Muscle of arm (tissue), 14 donors: Measurements from ENCODE around the gene SOCS6. TPM values are rescaled to one million over a fixed set of nuclear protein-coding genes. Genes with fewer than 3 reads are reported as not detected.
"Not testable (repeated sequence)": the region's sequence is repeated elsewhere in the genome, so short reads cannot be mapped to it uniquely, and the experiment has no call there.

Source experiments
- DNase-seq: peaks from one replicate; pipeline ENCODE4 v3.0.0-alpha.2; 2013
- long read RNA-seq, 11 donors: transcript quantifications; one replicate each; lab custom pipeline, GENCODE V29; 2026
- polyA plus RNA-seq, 12 donors: library from polyadenylated mRNA; unstranded; fragments of 120-200 nt; gene quantifications; one replicate each; pipeline ENCODE4 v1.2.1, GENCODE V29; 2013; ENCODE audit not compliant: insufficient read length in 12 of 12

Gene SOCS6
- polyA plus RNA-seq, result 10 to 100 TPM in 11 of 12 donors, not detected in 1; 16.4 to 23.3 (median 18.6) TPM
- long read RNA-seq, donor 1, full-length matches to known transcripts, result 15 of 15 reads
- long read RNA-seq, donor 1, partial matches to known transcripts, result 0 of 15 reads
- long read RNA-seq, donor 1, other reads (novel, unspliced or antisense), result 0 of 15 reads
- long read RNA-seq, donor 2, full-length matches to known transcripts, result 6 of 6 reads
- long read RNA-seq, donor 2, partial matches to known transcripts, result 0 of 6 reads
- long read RNA-seq, donor 2, other reads (novel, unspliced or antisense), result 0 of 6 reads
- long read RNA-seq, donor 3, full-length matches to known transcripts, result 2 of 2 reads
- long read RNA-seq, donor 3, partial matches to known transcripts, result 0 of 2 reads
- long read RNA-seq, donor 3, other reads (novel, unspliced or antisense), result 0 of 2 reads
- long read RNA-seq, donor 4, full-length matches to known transcripts, result 7 of 7 reads
- long read RNA-seq, donor 4, partial matches to known transcripts, result 0 of 7 reads
- long read RNA-seq, donor 4, other reads (novel, unspliced or antisense), result 0 of 7 reads
- long read RNA-seq, donor 5, full-length matches to known transcripts, result 5 of 5 reads
- long read RNA-seq, donor 5, partial matches to known transcripts, result 0 of 5 reads
- long read RNA-seq, donor 5, other reads (novel, unspliced or antisense), result 0 of 5 reads
- long read RNA-seq, donor 6, full-length matches to known transcripts, result 3 of 3 reads
- long read RNA-seq, donor 6, partial matches to known transcripts, result 0 of 3 reads
- long read RNA-seq, donor 6, other reads (novel, unspliced or antisense), result 0 of 3 reads
- long read RNA-seq, donor 7, full-length matches to known transcripts, result 2 of 2 reads
- long read RNA-seq, donor 7, partial matches to known transcripts, result 0 of 2 reads
- long read RNA-seq, donor 7, other reads (novel, unspliced or antisense), result 0 of 2 reads
- long read RNA-seq, donor 8, full-length matches to known transcripts, result 7 of 7 reads
- long read RNA-seq, donor 8, partial matches to known transcripts, result 0 of 7 reads
- long read RNA-seq, donor 8, other reads (novel, unspliced or antisense), result 0 of 7 reads
- long read RNA-seq, donor 9, full-length matches to known transcripts, result 1 of 1 reads
- long read RNA-seq, donor 9, partial matches to known transcripts, result 0 of 1 reads
- long read RNA-seq, donor 9, other reads (novel, unspliced or antisense), result 0 of 1 reads
- long read RNA-seq, donor 10, full-length matches to known transcripts, result 6 of 6 reads
- long read RNA-seq, donor 10, partial matches to known transcripts, result 0 of 6 reads
- long read RNA-seq, donor 10, other reads (novel, unspliced or antisense), result 0 of 6 reads
- long read RNA-seq, donor 11, full-length matches to known transcripts, result 4 of 4 reads
- long read RNA-seq, donor 11, partial matches to known transcripts, result 0 of 4 reads
- long read RNA-seq, donor 11, other reads (novel, unspliced or antisense), result 0 of 4 reads

- peak; percentile 63 for DNase-seq
Measured at GRCh38 chr18:70288851-70289328, at the start of gene SOCS6. SOCS6 (plus strand) TSS chr18:70289045; CDS start chr18:70324669, 35,624 bp downstream.

GRCh38 chr18:70243131-70243929, 45.5 kb upstream of the SOCS6 start:
- DNase-seq, result no peak

GRCh38 chr18:70246061-70246466, 42.8 kb upstream of the SOCS6 start:
- DNase-seq, result no peak

GRCh38 chr18:70249118-70249517, 39.7 kb upstream of the SOCS6 start:
- no peak for DNase-seq

- not testable (repeated sequence) for DNase-seq
Measured at GRCh38 chr18:70249861-70250260, 39.0 kb upstream of the SOCS6 start.

- DNase-seq, result no peak
Measured at GRCh38 chr18:70250781-70251180, 38.1 kb upstream of the SOCS6 start.

GRCh38 chr18:70256184-70256583, 32.7 kb upstream of the SOCS6 start:
- no peak for DNase-seq

GRCh38 chr18:70256994-70257393, 31.9 kb upstream of the SOCS6 start:
- DNase-seq, result no peak

GRCh38 chr18:70258243-70258642, 30.6 kb upstream of the SOCS6 start:
- DNase-seq, result no peak

- DNase-seq, result no peak
Measured at GRCh38 chr18:70260683-70261082, 28.2 kb upstream of the SOCS6 start.

- no peak for DNase-seq
Measured at GRCh38 chr18:70261141-70261788, 27.6 kb upstream of the SOCS6 start.

GRCh38 chr18:70263336-70263735, 25.5 kb upstream of the SOCS6 start:
- DNase-seq, result no peak

GRCh38 chr18:70271742-70272141, 17.1 kb upstream of the SOCS6 start:
- no peak for DNase-seq

- no peak for DNase-seq
Measured at GRCh38 chr18:70273021-70273420, 15.8 kb upstream of the SOCS6 start.

- no peak for DNase-seq
Measured at GRCh38 chr18:70276416-70277191, 12.2 kb upstream of the SOCS6 start.

GRCh38 chr18:70279470-70279869, 9.4 kb upstream of the SOCS6 start:
- no peak for DNase-seq

GRCh38 chr18:70280007-70280925, 8.6 kb upstream of the SOCS6 start:
- no peak for DNase-seq
